Parathyroid adenoma (tissue), 2 donors: ENCODE measurements around the gene ENTPD1.

ENCODE experiments used
- H2AFZ ChIP-seq: fragments of 300-600 bp; sonication (generic); one replicate; pipeline ENCODE4 v1.7.0; 2017; ENCODE audit warnings: antibody characterized with exemption, mild to moderate bottlenecking
- H3K27ac ChIP-seq: fragments of 300-600 bp; sonication (generic); one replicate; pipeline ENCODE4 v1.7.0; 2017
- H3K27me3 ChIP-seq: fragments of 300-600 bp; sonication (generic); one replicate; pipeline ENCODE4 v1.7.0; 2017; ENCODE audit warnings: low read length; ENCODE audit not compliant: control insufficient read depth, insufficient read depth
- H3K36me3 ChIP-seq: fragments of 300-600 bp; sonication (generic); one replicate; pipeline ENCODE4 v1.7.0; 2017; ENCODE audit warnings: low read length; ENCODE audit not compliant: control insufficient read depth, insufficient read depth
- H3K4me1 ChIP-seq: fragments of 300-600 bp; sonication (generic); one replicate; pipeline ENCODE4 v1.7.0; 2017; ENCODE audit warnings: control low read depth
- H3K4me2 ChIP-seq: fragments of 300-600 bp; sonication (generic); one replicate; pipeline ENCODE4 v1.7.0; 2017; ENCODE audit warnings: low read length
- H3K4me3 ChIP-seq: fragments of 300-600 bp; sonication (generic); one replicate; pipeline ENCODE4 v1.7.0; 2017; ENCODE audit warnings: low read depth, low read length
- H3K79me2 ChIP-seq: fragments of 300-600 bp; sonication (generic); one replicate; pipeline ENCODE4 v1.7.0; 2017; ENCODE audit warnings: control low read depth
- H3K9ac ChIP-seq: fragments of 300-600 bp; sonication (generic); one replicate; pipeline ENCODE4 v1.7.0; 2017; ENCODE audit warnings: mild to moderate bottlenecking
- H3K9me3 ChIP-seq: fragments of 300-600 bp; sonication (generic); one replicate; pipeline ENCODE4 v1.7.0; 2017; ENCODE audit warnings: low read length; ENCODE audit not compliant: control insufficient read depth
- CTCF ChIP-seq: fragments of 300-600 bp; sonication (generic); IDR thresholded peaks from one replicate; pipeline ENCODE4 v1.7.0; 2017; ENCODE audit warnings: antibody characterized with exemption, mild to moderate bottlenecking
- donor health status: primary hyperparathyroidism.

Gene ENTPD1, protein sequence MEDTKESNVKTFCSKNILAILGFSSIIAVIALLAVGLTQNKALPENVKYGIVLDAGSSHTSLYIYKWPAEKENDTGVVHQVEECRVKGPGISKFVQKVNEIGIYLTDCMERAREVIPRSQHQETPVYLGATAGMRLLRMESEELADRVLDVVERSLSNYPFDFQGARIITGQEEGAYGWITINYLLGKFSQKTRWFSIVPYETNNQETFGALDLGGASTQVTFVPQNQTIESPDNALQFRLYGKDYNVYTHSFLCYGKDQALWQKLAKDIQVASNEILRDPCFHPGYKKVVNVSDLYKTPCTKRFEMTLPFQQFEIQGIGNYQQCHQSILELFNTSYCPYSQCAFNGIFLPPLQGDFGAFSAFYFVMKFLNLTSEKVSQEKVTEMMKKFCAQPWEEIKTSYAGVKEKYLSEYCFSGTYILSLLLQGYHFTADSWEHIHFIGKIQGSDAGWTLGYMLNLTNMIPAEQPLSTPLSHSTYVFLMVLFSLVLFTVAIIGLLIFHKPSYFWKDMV

DNA sequence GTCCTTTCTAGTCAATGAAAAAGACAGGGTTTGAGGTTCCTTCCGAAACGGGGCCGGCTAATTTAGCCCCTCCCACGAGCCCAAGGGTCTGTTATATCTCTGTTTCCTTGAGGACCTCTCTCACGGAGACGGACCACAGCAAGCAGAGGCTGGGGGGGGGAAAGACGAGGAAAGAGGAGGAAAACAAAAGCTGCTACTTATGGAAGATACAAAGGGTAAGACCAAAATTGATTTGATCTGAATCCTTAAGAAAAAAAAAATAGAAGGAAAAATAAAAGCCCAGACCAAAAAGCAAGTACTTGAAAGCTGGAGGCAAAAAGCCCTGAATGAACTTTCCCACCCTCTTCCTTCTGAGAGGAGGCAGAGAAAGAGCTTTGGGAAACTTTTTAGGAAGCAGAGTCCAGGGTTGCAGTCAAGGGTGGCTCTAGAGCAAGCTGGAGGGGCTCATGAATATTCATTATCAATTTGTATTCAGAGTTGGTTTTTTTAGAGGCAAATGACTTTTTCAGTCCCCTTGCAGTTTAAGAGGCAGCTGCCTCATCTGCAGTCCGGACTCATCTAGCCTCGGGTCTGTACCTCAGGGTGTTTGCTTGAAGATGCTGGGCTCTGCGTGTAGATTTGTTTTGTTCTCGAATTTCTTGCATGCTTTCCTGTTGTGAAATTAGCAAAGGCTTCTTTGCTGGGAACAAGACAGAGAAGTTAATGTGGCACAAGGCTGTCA lies at the start of gene ENTPD1:
TSS of gene ENTPD1 (plus strand) at position 123 of the 721 bp plus-strand sequence. CDS start at position 200, 77 bp downstream.
- Histone ChIP-seq H3K9me3 (no peaks in the 10 kb centered on the region), H3K36me3 (no peaks in the 10 kb centered on the region), H3K79me2 (no peaks in the 10 kb centered on the region), H3K27ac (peak within 1 kb of the TSS; percentile 44), H3K27me3 (no peaks in the 10 kb centered on the region), H2AFZ (peak within 1 kb of the TSS; percentile 48), H3K4me2 (peak within 1 kb of the TSS; percentile 34), H3K4me1 (peaks cover 3% of the 10 kb centered on the region), H3K9ac (no peak within 1 kb of the TSS), H3K4me3 (peak within 1 kb of the TSS; percentile 37)
- no peak for TF ChIP-seq CTCF

DNA sequence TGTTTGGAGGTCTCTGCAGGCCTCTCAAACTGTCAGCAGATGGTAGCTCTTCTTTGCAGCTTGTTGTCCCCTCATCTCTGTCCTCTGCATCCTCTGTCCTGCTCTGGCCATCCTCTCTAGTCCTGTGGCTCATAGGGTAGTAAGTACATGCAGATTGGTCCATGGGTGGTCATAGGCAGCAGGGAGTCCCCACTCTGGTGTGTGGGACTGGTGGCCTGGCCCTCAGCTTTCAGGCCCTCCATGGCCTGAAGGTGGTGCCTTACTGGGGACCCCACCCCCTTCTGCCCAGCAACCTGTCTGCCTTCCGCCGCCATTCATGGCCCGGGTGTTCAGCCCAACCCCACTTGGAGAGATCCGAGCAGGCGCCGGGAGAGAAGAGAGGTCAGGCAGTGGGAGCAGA lies 49.4 kb upstream of the ENTPD1 start:
- H2AFZ ChIP-seq: peak overlapping the region; percentile 12
- H3K9me3 ChIP-seq: no peaks in the 10 kb centered on the region
- H3K27ac ChIP-seq: no peak overlapping the region
- H3K79me2 ChIP-seq: no peaks in the 10 kb centered on the region
- TF ChIP-seq CTCF: no peak
- H3K4me3 ChIP-seq: no peak overlapping the region
- H3K36me3 ChIP-seq: no peaks in the 10 kb centered on the region
- no peak overlapping the region for H3K9ac ChIP-seq
- no peak overlapping the region for H3K4me2 ChIP-seq
- H3K27me3 ChIP-seq: no peaks in the 10 kb centered on the region
- H3K4me1 ChIP-seq: no peaks in the 10 kb centered on the region

- Histone ChIP-seq H3K4me2 (no peak overlapping the region), H3K4me3 (no peak overlapping the region), H3K27me3 (no peaks in the 10 kb centered on the region), H3K36me3 (no peaks in the 10 kb centered on the region), H3K4me1 (no peaks in the 10 kb centered on the region), H3K27ac (no peak overlapping the region), H3K79me2 (no peaks in the 10 kb centered on the region), H2AFZ (no peak overlapping the region), H3K9ac (no peak overlapping the region), H3K9me3 (no peaks in the 10 kb centered on the region)
- no peak for TF ChIP-seq CTCF
These were observed 49.0 kb upstream of the ENTPD1 start for GRCh38 chr10:95706990-95707389.

DNA sequence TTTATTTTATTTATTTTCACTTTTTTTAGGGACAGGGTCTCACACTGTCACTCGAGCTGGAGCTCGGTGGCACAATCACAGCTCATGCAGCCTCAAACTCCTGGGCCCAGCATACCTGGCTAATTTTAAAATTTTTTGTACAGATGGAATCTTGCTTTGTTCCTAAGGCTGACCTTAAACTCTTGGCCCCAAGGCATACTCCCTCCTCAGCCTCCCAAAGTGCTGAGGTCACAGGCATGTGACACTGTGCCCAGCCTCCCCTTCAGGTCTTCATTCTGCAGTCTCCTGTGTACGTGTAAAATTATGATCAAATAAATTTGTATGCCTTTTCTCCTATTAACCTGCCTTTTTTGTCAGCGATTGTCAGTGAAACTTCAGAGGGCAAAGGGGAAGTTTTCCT lies 44.5 kb upstream of the ENTPD1 start:
- H3K27ac ChIP-seq: no peak overlapping the region
- no peaks in the 10 kb centered on the region for H3K79me2 ChIP-seq
- H3K4me2 ChIP-seq: no peak overlapping the region
- H3K9ac ChIP-seq: no peak overlapping the region
- H3K9me3 ChIP-seq: no peaks in the 10 kb centered on the region
- TF ChIP-seq CTCF: no peak
- H2AFZ ChIP-seq: no peak overlapping the region
- H3K4me1 ChIP-seq: no peaks in the 10 kb centered on the region
- H3K4me3 ChIP-seq: no peak overlapping the region
- H3K27me3 ChIP-seq: no peaks in the 10 kb centered on the region
- no peaks in the 10 kb centered on the region for H3K36me3 ChIP-seq
